HG03045 (cell line): ENCODE measurements around the gene STX17.
"Not testable (repeated sequence)": the region's sequence is repeated elsewhere in the genome, so short reads cannot be mapped to it uniquely, and the experiment has no call there.

ENCODE experiments used
- ATAC-seq: cut with Tn5 transposase; IDR thresholded peaks from one replicate; pipeline ENCODE4 v1.9.1; 2021; ENCODE audit warnings: mild to moderate bottlenecking, moderate library complexity; ENCODE audit not compliant: unreplicated experiment

STX17 gene

GRCh38 chr9:99966716-99967115, 60.3 kb downstream of the STX17 start:
- ATAC-seq = no peak

- ATAC-seq = no peak
Observed at GRCh38 chr9:99967457-99967856, 61.0 kb downstream of the STX17 start.

GRCh38 chr9:99970481-99970880, 64.0 kb downstream of the STX17 start:
- ATAC-seq = no peak

DNA sequence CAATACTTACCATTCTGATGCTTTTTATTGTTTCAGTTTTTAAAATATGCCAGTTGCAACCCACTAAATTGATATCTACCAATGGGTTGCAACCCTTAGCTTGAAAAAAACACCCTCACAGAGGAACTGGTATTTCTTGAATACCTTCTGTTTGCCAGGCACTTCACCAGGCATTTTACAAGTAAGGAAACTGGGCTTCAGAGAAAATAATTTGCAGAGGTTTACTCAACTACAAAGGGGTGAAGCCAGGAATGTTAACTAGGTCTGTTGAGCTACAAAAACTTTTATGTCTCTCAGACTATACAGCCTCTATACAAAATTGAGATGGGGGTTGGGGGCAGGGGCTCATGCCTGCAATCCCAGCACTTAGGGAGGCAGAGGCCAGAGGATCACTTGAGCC, 65.0 kb downstream of the STX17 start:
- ATAC-seq = no peak

GRCh38 chr9:99973455-99973854, 67.0 kb downstream of the STX17 start:
- ATAC-seq = no peak

GRCh38 chr9:99977033-99977792, 70.8 kb downstream of the STX17 start:
- ATAC-seq = no peak

- ATAC-seq = no peak
Observed at GRCh38 chr9:99978221-99978620, 71.8 kb downstream of the STX17 start.

GRCh38 chr9:99980598-99980997, 74.1 kb downstream of the STX17 start:
- no peak for ATAC-seq

DNA sequence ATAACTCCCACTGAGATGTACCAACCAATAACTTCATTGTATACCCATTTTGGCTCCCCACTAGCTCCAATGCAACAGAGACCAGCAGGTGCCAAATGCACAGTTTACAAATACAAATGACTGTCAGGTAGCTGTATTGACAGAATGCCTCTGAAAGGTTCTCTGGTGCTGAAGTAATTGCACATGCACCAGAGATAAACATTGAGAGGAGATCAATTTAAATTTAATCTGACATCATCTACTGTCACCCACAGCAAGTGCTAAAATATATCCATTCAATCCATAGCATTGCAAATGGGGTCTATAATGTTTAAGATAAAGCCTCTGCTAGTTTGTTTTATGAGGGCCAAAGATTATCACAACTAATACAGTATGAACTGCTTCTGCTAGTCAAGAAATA, 80.2 kb downstream of the STX17 start:
- no peak for ATAC-seq

- not testable (repeated sequence) for ATAC-seq
Observed at GRCh38 chr9:99990508-99990907, 84.1 kb downstream of the STX17 start.

DNA sequence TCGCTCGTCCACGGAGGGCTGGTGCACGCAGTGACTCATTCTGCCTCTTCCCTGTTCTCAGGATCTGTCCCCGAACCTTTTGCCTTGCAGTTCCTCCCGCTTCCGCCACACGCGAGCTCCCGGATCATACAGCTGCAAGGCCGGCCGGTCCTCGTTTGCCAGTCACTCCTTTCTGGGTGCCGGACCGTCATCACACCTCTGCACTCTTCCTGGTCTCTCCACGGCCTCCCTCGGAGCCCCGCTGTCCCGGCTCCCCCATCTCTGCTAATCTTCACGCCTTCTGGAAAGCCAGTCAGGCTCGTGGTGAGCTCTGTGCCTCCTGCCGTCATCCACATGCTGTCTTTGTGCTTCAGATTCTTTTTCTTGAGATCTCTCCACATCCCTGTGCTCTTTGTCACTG, 91.8 kb downstream of the STX17 start:
- ATAC-seq = no peak

- no peak for ATAC-seq
Observed at GRCh38 chr9:99998866-99999265, 92.4 kb downstream of the STX17 start.

DNA sequence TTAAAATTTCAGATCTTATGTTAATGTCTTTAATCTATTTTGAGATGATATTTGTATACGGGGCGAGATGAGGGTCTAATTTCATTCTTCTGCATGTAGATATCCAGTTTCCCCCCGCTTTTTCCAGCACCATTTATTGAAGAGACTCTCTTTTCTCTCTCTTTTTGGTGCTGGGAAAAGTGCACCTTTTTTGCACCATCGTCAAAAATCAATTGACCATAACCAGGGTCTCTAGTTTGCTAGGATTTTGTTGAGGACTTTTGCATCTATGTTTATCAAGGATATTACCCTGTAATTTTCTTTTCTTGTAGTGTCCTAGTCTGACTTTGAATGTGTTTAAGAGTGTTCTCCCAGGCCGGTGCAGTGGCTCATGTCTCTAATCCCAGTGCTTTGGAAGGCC, 93.3 kb downstream of the STX17 start:
- ATAC-seq = no peak

DNA sequence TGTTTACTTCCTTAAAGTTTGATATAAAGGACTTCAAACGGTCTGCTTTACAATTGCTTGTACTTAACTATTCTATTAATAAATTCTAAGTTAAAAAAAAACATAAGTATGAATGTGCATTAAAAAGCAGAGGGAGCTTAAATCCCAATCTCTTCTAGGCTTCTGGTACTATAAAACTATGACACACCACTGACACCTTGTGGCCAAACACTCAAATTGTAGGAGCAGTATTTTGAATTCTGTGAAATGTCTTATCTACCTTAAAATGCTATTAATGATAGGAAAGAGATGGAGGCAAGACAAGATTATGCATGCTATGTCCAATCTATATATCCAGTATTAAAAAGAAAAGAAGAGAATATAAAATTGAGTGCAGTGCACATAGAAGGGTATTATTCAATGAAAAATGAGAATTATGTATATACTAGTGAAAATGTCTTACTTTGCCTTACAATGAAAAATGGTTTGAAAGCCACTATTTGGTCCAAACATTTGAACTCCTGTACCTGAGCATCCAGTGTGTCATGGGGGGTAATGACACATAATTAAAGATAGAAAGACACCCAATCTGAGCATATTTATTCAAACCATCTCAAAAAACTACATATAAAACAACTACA, 104.7 kb downstream of the STX17 start:
- ATAC-seq = no peak

DNA sequence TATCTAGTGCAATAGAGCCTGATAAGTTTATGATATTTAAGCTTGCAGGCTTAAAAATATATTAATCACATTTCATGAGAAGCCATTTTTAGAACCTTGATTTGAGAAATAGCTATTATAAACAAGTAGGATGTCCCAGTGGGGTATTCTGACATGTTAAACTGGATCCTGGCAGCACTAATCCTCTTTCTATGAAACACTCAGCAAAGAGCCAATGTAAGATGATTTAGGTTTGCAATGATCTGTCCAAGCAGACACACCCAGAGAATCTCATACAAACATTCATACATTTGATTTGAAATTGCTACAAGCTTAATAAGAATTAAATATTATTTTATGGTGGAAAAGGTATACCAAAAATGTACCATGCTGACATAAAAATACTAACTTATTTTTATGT, 105.8 kb downstream of the STX17 start:
- ATAC-seq = no peak

GRCh38 chr9:100013573-100013972, 107.1 kb downstream of the STX17 start:
- ATAC-seq = no peak

DNA sequence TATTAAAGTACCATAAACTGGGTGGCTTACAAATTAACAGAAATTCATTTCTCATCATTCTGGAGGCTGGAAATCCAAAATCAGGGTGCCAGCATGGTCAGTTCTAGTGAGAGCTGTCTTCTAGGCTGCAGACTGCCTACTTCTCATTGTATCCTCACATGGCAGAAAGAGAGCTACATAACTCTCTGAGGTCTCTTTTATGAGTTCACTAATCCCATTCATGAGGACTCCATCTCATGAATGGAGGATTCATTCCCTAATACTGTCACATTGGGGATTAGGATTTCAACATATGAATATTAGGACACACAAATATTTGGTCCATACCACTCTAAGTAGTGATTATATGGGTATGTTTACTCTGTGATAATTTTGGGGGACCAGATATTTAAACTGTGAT, 108.4 kb downstream of the STX17 start:
- no peak for ATAC-seq

DNA sequence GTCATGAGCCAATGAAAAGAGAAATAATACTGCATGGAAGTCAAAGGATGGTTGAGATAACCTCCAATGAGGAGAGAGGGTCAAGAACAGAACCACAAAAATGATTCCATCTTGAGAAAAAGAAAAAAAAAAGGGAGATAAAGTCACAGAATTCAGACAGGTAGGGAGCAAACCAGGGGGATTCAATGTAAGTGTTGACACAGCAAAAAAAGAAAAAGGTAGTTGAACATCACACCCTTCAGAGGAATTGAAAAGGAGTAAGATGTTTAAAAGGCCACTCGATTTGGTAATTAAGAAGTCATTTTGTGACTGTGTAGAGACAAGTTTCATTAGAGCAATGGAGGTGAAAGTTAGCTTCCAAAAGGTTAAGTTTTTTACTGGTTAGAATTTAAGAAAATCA, 113.1 kb downstream of the STX17 start:
- no peak for ATAC-seq
